ENCODE results near the gene KIDINS220. TPM values are rescaled to one million over a fixed set of nuclear protein-coding genes. Genes with fewer than 3 reads are reported as not detected.

The KIDINS220 gene
- total RNA-seq, 4 donors from 2014 or later = 65.8 to 78.1 (median 73.6) TPM

GRCh38 chr2:8831516-8831915 lies 5.9 kb downstream of the KIDINS220 start:
- WGBS = 96% methylated on average over 2 of the region's 2 CpGs
- H3K9me3 ChIP-seq = no peaks in the 10 kb centered on the region
- H3K27ac ChIP-seq (replicated peaks in 1 of 4) = no peak overlapping the region
- no peak overlapping the region for H3K4me3 ChIP-seq
- intact Hi-C loops (cut with DNase I) = no loop called here
- no peaks in the 10 kb centered on the region for H3K27me3 ChIP-seq
- peaks cover 59 to 69% (median 67%) of the 10 kb centered on the region in 4 donors for H3K4me1 ChIP-seq
- DNase-seq (ENCODE audit: extremely low spot score) = no peak
- no peak for TF ChIP-seq CTCF (IDR thresholded peaks at IDR 0.05)
- H3K36me3 ChIP-seq = peaks cover 0 to 7% (median 2%) of the 10 kb centered on the region in 4 donors

- H3K4me1 ChIP-seq = peaks cover 27 to 35% (median 30%) of the 10 kb centered on the region in 4 donors
- DNase-seq (ENCODE audit: extremely low spot score) = no peak
- H3K36me3 ChIP-seq = peaks cover 8 to 27% (median 25%) of the 10 kb centered on the region in 4 donors
- intact Hi-C loops (cut with DNase I) = no loop called here
- H3K9me3 ChIP-seq = no peaks in the 10 kb centered on the region
- 92% methylated on average over 2 of the region's 2 CpGs for WGBS
- no peak overlapping the region for H3K27ac ChIP-seq (replicated peaks in 1 of 4)
- H3K27me3 ChIP-seq = no peaks in the 10 kb centered on the region
- TF ChIP-seq EP300 (IDR thresholded peaks at IDR 0.05) (no peak), POLR2A (IDR thresholded peaks at IDR 0.05; ENCODE audit: low read depth) (no peak), CTCF (IDR thresholded peaks at IDR 0.05) (no peak), POLR2AphosphoS5 (IDR thresholded peaks at IDR 0.05) (no peak)
- no peak overlapping the region for H3K4me3 ChIP-seq
Measured at GRCh38 chr2:8827729-8828128, 9.7 kb downstream of the KIDINS220 start.

GRCh38 chr2:8822218-8822617 lies 15.2 kb downstream of the KIDINS220 start:
- H3K9me3 ChIP-seq = no peaks in the 10 kb centered on the region
- WGBS = 77% methylated on average over 4 of the region's 4 CpGs
- peaks cover 8 to 41% (median 32%) of the 10 kb centered on the region in 4 donors for H3K36me3 ChIP-seq
- DNase-seq (ENCODE audit: extremely low spot score) = no peak
- peaks cover 23 to 32% (median 30%) of the 10 kb centered on the region in 4 donors for H3K4me1 ChIP-seq
- no peak overlapping the region for H3K4me3 ChIP-seq
- TF ChIP-seq POLR2AphosphoS5 (IDR thresholded peaks at IDR 0.05) (no peak), EP300 (IDR thresholded peaks at IDR 0.05) (no peak), CTCF (IDR thresholded peaks at IDR 0.05) (no peak), POLR2A (IDR thresholded peaks at IDR 0.05; ENCODE audit: low read depth) (no peak)
- no peaks in the 10 kb centered on the region for H3K27me3 ChIP-seq
- intact Hi-C loops (cut with DNase I) = no loop called here
- H3K27ac ChIP-seq (replicated peaks in 1 of 4) = peak overlapping the region; percentile 59 to 77 (median 70)

- H3K36me3 ChIP-seq = peaks cover 8 to 47% (median 31%) of the 10 kb centered on the region in 4 donors
- peaks cover 23 to 32% (median 30%) of the 10 kb centered on the region in 4 donors for H3K4me1 ChIP-seq
- WGBS = 47% methylated on average over 8 of the region's 8 CpGs
- no peak for TF ChIP-seq EP300 (IDR thresholded peaks at IDR 0.05)
- TF ChIP-seq POLR2AphosphoS5 (IDR thresholded peaks at IDR 0.05) = peak; percentile 76 to 77
- no peak for TF ChIP-seq POLR2A (IDR thresholded peaks at IDR 0.05; ENCODE audit: low read depth)
- H3K4me3 ChIP-seq = no peak overlapping the region
- H3K9me3 ChIP-seq = no peaks in the 10 kb centered on the region
- H3K27ac ChIP-seq (replicated peaks in 1 of 4) = peak overlapping the region; percentile 59 to 77 (median 70)
- intact Hi-C loops (cut with DNase I) = no loop called here
- H3K27me3 ChIP-seq = no peaks in the 10 kb centered on the region
- no peak for DNase-seq (ENCODE audit: extremely low spot score)
Measured at GRCh38 chr2:8821276-8822217, 15.9 kb downstream of the KIDINS220 start.

GRCh38 chr2:8819948-8820347 lies 17.5 kb downstream of the KIDINS220 start:
- no peak overlapping the region for H3K4me3 ChIP-seq
- H3K27ac ChIP-seq (replicated peaks in 1 of 4) = peak overlapping the region in 2 of 4 donors; percentile 73 to 77
- intact Hi-C loops (cut with DNase I) = no loop called here
- no peaks in the 10 kb centered on the region for H3K9me3 ChIP-seq
- peaks cover 23 to 32% (median 30%) of the 10 kb centered on the region in 4 donors for H3K4me1 ChIP-seq
- peaks cover 0 to 47% (median 30%) of the 10 kb centered on the region in 4 donors for H3K36me3 ChIP-seq
- no peak for DNase-seq (ENCODE audit: extremely low spot score)
- WGBS = 85% methylated on average over 8 of the region's 8 CpGs
- H3K27me3 ChIP-seq = no peaks in the 10 kb centered on the region
- TF ChIP-seq EP300 (IDR thresholded peaks at IDR 0.05) = no peak
- TF ChIP-seq POLR2AphosphoS5 (IDR thresholded peaks at IDR 0.05) = no peak
- TF ChIP-seq POLR2A (IDR thresholded peaks at IDR 0.05; ENCODE audit: low read depth) = no peak
- no peak for TF ChIP-seq CTCF (IDR thresholded peaks at IDR 0.05)
